ENCODE data around the gene PPP1R9A. TPM values are rescaled to one million over a fixed set of nuclear protein-coding genes. Genes with fewer than 3 reads are reported as not detected.

The PPP1R9A gene
- total and polyA plus RNA-seq, 10 of the 15 experiments (the other 5 are each of a cell fraction or from before 2014, with no cell fraction given) = 0.04 to 0.12 TPM; not detected in 8

- TF ChIP-seq REST (IDR thresholded peaks at IDR 0.05; ENCODE audit: low read depth, low read length) (no peak), RB1 (IDR thresholded peaks at IDR 0.05; ENCODE audit: borderline replicate concordance) (no peak), NR2F1 (conservative IDR thresholded peaks at IDR 0.05) (no peak), SRF (IDR thresholded peaks at IDR 0.05; ENCODE audit: low read depth in 2 of 2, low read length in 2 of 2) (no peak), ELK1 (IDR thresholded peaks at IDR 0.05; ENCODE audit: low read depth, low read length) (no peak)
Observed at GRCh38 chr7:95267754-95268153, 360.4 kb downstream of the PPP1R9A start (continued).

GRCh38 chr7:95269640-95270039 lies 362.2 kb downstream of the PPP1R9A start:
- intact Hi-C loops (cut with micrococcal nuclease; ENCODE audit: unreplicated experiment) (no loop called here), in situ Hi-C loops (cut with MboI) (no loop called here)
- FAIRE-seq (no peak), ATAC-seq (peak; percentile 86), DNase-seq (ENCODE audit: low read depth, low spot score) (no peak)
- BruUV-seq (replicated peaks) = no TSS peak
- H3K4me2 ChIP-seq (ENCODE audit: control insufficient read depth, insufficient read depth) = no peak overlapping the region
- no peaks in the 10 kb centered on the region for H3K36me3 ChIP-seq (ENCODE audit: control insufficient read depth in 2 of 2, insufficient read depth in 2 of 2, low read length in 1 of 2)
- no peak overlapping the region for H2AFZ ChIP-seq (ENCODE audit: control insufficient read depth, low read depth, low read length)
- POLR2A ChIA-PET = interaction anchor here (0.9 kb wide), 1 partner anchor 16 kb away, joined by 3 read pairs; no protein-coding TSS in a partner anchor
- RAD21 ChIA-PET (ENCODE audit: unreplicated experiment) = interaction anchor here (1.2 kb wide), 1 partner anchor 87 kb away, joined by 3 read pairs; no protein-coding TSS in a partner anchor
- WGBS (ENCODE audit: insufficient coverage, insufficient replicate concordance, low lambda C conversion rate, missing lambda C conversion rate) = 1% methylated on average over 5 of the region's 5 CpGs
- SMC1A ChIA-PET (ENCODE audit: uncharacterized antibody, unreplicated experiment) = interaction anchor here (0.9 to 1.0 kb wide), 2 partner anchors 9 to 10 kb away, joined by 4 read pairs; no protein-coding TSS in a partner anchor
- H3K27me3 ChIP-seq (replicated peaks in 1 of 2; ENCODE audit: control insufficient read depth in 2 of 2, insufficient read depth in 2 of 2, low read length in 1 of 2) = no peaks in the 10 kb centered on the region
- no peak overlapping the region for H3K27ac ChIP-seq (ENCODE audit: control insufficient read depth, insufficient read depth)
- H3K4me1 ChIP-seq (ENCODE audit: control insufficient read depth, insufficient read depth, low read length) = no peaks in the 10 kb centered on the region
- no peaks in the 10 kb centered on the region for H4K20me1 ChIP-seq (ENCODE audit: control insufficient read depth, insufficient read depth)
- no peak overlapping the region for H3K9ac ChIP-seq (ENCODE audit: control insufficient read depth, insufficient read depth, low read length)
- H3K9me3 ChIP-seq (replicated peaks; ENCODE audit: control insufficient read depth, insufficient read depth, low read length) = no peaks in the 10 kb centered on the region
- H3K79me2 ChIP-seq (ENCODE audit: control insufficient read depth, insufficient read depth, low read length) = no peaks in the 10 kb centered on the region
- H3K4me3 ChIP-seq = no peak overlapping the region
- CTCF ChIA-PET = interaction anchor here (0.6 to 1.8 kb wide), 3 partner anchors 23 to 252 kb away, joined by 3 to 6 read pairs (median 3); no protein-coding TSS in a partner anchor
- TF ChIP-seq NFXL1 (IDR thresholded peaks at IDR 0.05; ENCODE audit: borderline replicate concordance) = no peak
- peak; percentile 68 for TF ChIP-seq JUNB (IDR thresholded peaks at IDR 0.05)
- peak; percentile 68 for TF ChIP-seq TCF7 (IDR thresholded peaks at IDR 0.05; ENCODE audit: borderline replicate concordance)
- no peak for TF ChIP-seq ZZZ3 (IDR thresholded peaks at IDR 0.05; ENCODE audit: control insufficient read depth, insufficient read length, low read depth)
- TF ChIP-seq E2F4 (IDR thresholded peaks at IDR 0.05; ENCODE audit: low read depth, low read length) = no peak
- TF ChIP-seq ZBED1 (IDR thresholded peaks at IDR 0.05; ENCODE audit: borderline replicate concordance) = no peak
- peak; percentile 25; the same call in 1 of the 2 replicates for TF ChIP-seq NFIC (IDR thresholded peaks at IDR 0.05; ENCODE audit: low read depth, low read length)
- TF ChIP-seq MEF2B (IDR thresholded peaks at IDR 0.05; ENCODE audit: partially characterized antibody, poor library complexity, severe bottlenecking) = no peak
- no peak for TF ChIP-seq SUZ12 (IDR thresholded peaks at IDR 0.05; ENCODE audit: unreplicated experiment)
- TF ChIP-seq EED (IDR thresholded peaks at IDR 0.05; ENCODE audit: low read depth) = no peak
- TF ChIP-seq ETV6 (conservative IDR thresholded peaks at IDR 0.05 in 1 of 2, IDR thresholded peaks at IDR 0.05 in 1 of 2; ENCODE audit: borderline replicate concordance in 1 of 2, low read depth in 1 of 2) = no peak
- TF ChIP-seq KDM1A (IDR thresholded peaks at IDR 0.05; ENCODE audit: borderline replicate concordance) = no peak
- no peak for TF ChIP-seq ATF7 (IDR thresholded peaks at IDR 0.05; ENCODE audit: low read depth)
- TF ChIP-seq MEF2A (IDR thresholded peaks at IDR 0.05; ENCODE audit: insufficient read depth, low read depth, low read length) = no peak

Measured in GM12878 (cell line).